Naive B cell (primary cell): Measurements from ENCODE around the gene OTULIN. TPM values are rescaled to one million over a fixed set of nuclear protein-coding genes. Genes with fewer than 3 reads are reported as not detected.
A peak's percentile ranks its signal among the peaks of the same experiment; 100 is the strongest.

Experiments
- ATAC-seq, 2 donors: fragments of 150-1000 bp; cut with Tn5 transposase; 2 replicates each; pipeline ENCODE4 v1.10.0; 2021; ENCODE audit warnings: low read depth in 2 of 2, mild to moderate bottlenecking in 2 of 2, moderate library complexity in 2 of 2
- DNase-seq: peaks from one replicate; pipeline ENCODE4 v3.0.0; 2022
- H3K27ac Mint-ChIP-seq, 6 donors: one replicate each; pipeline ENCODE4 v1.8.0; 2020 to 2022; ENCODE audit warnings: mild to moderate bottlenecking in 6 of 6, mixed read lengths in 6 of 6, moderate library complexity in 5 of 6, inconsistent platforms in 2 of 6
- H3K27me3 Mint-ChIP-seq, 3 donors: one replicate each; pipeline ENCODE4 v1.8.0; 2021 to 2022; ENCODE audit warnings: mixed read lengths in 3 of 3, mild to moderate bottlenecking in 1 of 3
- H3K36me3 Mint-ChIP-seq, 2 donors: one replicate each; pipeline ENCODE4 v1.8.0; 2020 to 2022; ENCODE audit warnings: mixed read lengths in 2 of 2, inconsistent platforms in 1 of 2, mild to moderate bottlenecking in 1 of 2
- H3K4me1 Mint-ChIP-seq, 3 donors: one replicate each; pipeline ENCODE4 v1.8.0; 2020 to 2022; ENCODE audit warnings: mixed read lengths in 3 of 3, inconsistent platforms in 1 of 3, mild to moderate bottlenecking in 1 of 3, moderate library complexity in 1 of 3
- H3K4me3 Mint-ChIP-seq, 8 donors: one replicate each; pipeline ENCODE4 v1.8.0; 2020 to 2022; ENCODE audit warnings: mild to moderate bottlenecking in 8 of 8, mixed read lengths in 8 of 8, moderate library complexity in 8 of 8, inconsistent platforms in 2 of 8
- H3K9me3 Mint-ChIP-seq, 7 donors: one replicate each; pipeline ENCODE4 v1.8.0; 2020 to 2022; ENCODE audit warnings: mixed read lengths in 7 of 7, mild to moderate bottlenecking in 5 of 7, inconsistent platforms in 2 of 7, moderate library complexity in 1 of 7
- polyA plus RNA-seq, 6 donors: library from polyadenylated mRNA; unstranded; fragments of 300-500 nt; fragmentation: Illumina TruSeq; gene quantifications; one replicate each; pipeline ENCODE4 v1.2.3, GENCODE V29; 2021; ENCODE audit warnings: low read depth in 6 of 6

OTULIN gene
- polyA plus RNA-seq, 6 donors from 2014 or later, result 9.4 to 27.8 (median 19.1) TPM

DNA sequence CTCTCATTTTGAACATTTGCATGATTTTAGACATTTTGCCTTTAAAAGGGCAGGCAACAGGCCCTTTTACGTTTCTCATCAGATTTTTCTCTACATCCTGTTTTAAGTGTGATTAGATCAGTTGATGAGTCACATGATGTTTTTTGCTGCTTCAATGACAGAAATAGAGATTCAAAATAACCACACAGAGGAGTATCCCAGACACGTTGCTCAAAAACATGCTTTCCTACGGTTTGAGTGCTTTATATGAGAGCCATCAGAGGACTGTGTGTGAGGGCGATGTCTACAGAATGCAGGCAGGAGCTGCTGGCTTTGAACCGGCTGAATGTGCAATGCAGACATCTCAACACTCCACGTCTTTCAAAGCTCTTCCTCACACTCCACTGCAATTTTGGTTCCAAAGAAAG is 42.1 kb downstream of the OTULIN start:
- H3K27me3 Mint-ChIP-seq, result no peaks in the 10 kb centered on the region
- DNase-seq (peak; percentile 21), ATAC-seq (peak; percentile 37 to 74)
- H3K27ac Mint-ChIP-seq, result peak overlapping the region; percentile 5 to 96 (median 92)
- peaks cover 12 to 28% (median 19%) of the 10 kb centered on the region in 3 donors for H3K4me1 Mint-ChIP-seq
- H3K9me3 Mint-ChIP-seq, result no peaks in the 10 kb centered on the region
- H3K4me3 Mint-ChIP-seq, result peak overlapping the region in 3 of 8 donors; percentile 23 to 65 (median 37)
- H3K36me3 Mint-ChIP-seq, result peaks cover 16 to 24% of the 10 kb centered on the region in 2 donors

DNA sequence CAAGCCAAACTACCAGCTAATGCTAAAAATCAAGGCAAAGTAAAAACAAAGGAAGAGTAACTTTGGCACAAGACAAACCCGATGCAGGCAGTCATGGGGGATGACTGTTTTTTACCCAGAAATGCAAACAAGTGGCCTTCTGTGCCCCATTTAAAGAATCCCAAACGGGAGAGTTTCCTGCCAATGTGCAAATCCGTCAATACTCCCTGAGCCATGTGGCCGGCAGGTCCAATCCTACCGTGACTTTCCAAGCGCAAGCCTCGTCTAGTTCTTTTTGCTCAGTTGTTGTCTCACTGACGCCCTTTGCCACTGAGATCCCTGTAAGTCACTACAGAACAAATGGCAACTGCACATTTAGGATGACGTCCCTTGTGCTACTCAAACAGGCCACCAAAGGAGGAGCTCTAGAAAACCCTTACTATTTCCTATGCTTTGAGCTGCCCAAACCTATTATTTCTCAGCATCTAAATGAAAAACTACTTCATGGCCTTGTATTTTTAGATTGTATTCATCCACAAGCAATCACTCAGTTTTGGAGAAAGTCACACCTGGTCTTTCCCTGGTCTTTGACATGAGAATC is 43.4 kb downstream of the OTULIN start:
- H3K27me3 Mint-ChIP-seq, result no peaks in the 10 kb centered on the region
- H3K27ac Mint-ChIP-seq, result peak overlapping the region in 5 of 6 donors; percentile 29 to 96 (median 55)
- no peak overlapping the region for H3K4me3 Mint-ChIP-seq
- H3K4me1 Mint-ChIP-seq, result peaks cover 14 to 33% (median 16%) of the 10 kb centered on the region in 3 donors
- H3K36me3 Mint-ChIP-seq, result peaks cover 23 to 30% of the 10 kb centered on the region in 2 donors
- no peaks in the 10 kb centered on the region for H3K9me3 Mint-ChIP-seq
- DNase-seq, result no peak
- no peak for ATAC-seq

DNA sequence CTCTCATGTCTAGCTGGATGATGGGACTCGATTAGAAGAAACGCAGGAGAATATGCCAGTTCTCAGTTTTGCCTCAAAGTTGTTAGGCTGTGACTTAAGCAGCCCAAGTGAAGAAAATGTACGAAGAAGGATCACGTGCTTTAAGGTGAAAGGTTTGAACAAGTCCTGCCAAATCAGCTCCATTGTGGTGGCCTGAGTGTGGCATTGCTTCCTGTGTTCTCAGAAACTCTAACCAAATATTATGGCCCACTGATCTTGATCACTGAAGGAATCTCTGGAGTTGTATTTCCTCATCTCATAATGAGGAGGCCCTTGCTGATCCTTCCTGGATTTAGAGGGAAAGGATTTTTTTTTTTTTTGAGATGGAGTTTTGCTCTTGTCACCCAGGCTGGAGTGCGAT is 44.0 kb downstream of the OTULIN start:
- Mint-ChIP-seq H3K36me3 (peaks cover 24 to 30% of the 10 kb centered on the region in 2 donors), H3K9me3 (no peaks in the 10 kb centered on the region), H3K4me3 (no peak overlapping the region), H3K27me3 (no peaks in the 10 kb centered on the region), H3K4me1 (peaks cover 12 to 33% (median 14%) of the 10 kb centered on the region in 3 donors), H3K27ac (peak overlapping the region in 4 of 6 donors; percentile 15 to 55 (median 40))
- DNase-seq, result no peak
- no peak for ATAC-seq

- Mint-ChIP-seq H3K4me1 (peaks cover 11 to 30% (median 14%) of the 10 kb centered on the region in 3 donors), H3K27ac (peak overlapping the region in 5 of 6 donors; percentile 18 to 76 (median 47)), H3K36me3 (peaks cover 30 to 31% of the 10 kb centered on the region in 2 donors), H3K27me3 (no peaks in the 10 kb centered on the region), H3K4me3 (no peak overlapping the region), H3K9me3 (no peaks in the 10 kb centered on the region)
- no peak for DNase-seq
- ATAC-seq, result no peak
Measured at GRCh38 chr5:14710313-14710994, 45.9 kb downstream of the OTULIN start.

DNA sequence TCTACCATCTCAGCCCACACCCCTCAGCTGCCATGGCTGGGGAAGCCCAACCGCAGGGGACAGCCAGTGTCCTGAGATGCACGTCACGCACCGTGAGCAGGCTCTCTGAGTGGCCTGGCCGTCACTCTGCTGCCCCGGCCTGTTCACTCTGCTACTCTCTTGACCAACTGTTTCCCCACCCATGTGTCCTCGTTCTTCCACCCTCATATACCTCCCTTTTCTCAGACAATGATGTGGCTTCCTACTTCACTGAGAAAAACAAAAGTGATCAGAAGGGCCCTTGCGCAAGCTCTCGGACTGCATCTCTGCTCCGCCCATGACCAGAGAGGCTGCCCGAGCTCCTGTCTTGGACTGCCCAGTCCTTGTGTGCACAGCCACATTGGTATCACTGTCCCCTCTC is 47.6 kb downstream of the OTULIN start:
- Mint-ChIP-seq H3K4me3 (no peak overlapping the region), H3K9me3 (no peaks in the 10 kb centered on the region), H3K27ac (peak overlapping the region in 5 of 6 donors; percentile 9 to 88 (median 31)), H3K27me3 (no peaks in the 10 kb centered on the region), H3K4me1 (peaks cover 0 to 13% (median 11%) of the 10 kb centered on the region in 3 donors), H3K36me3 (peaks cover 28% of the 10 kb centered on the region in 2 donors)
- DNase-seq (no peak), ATAC-seq (no peak)

DNA sequence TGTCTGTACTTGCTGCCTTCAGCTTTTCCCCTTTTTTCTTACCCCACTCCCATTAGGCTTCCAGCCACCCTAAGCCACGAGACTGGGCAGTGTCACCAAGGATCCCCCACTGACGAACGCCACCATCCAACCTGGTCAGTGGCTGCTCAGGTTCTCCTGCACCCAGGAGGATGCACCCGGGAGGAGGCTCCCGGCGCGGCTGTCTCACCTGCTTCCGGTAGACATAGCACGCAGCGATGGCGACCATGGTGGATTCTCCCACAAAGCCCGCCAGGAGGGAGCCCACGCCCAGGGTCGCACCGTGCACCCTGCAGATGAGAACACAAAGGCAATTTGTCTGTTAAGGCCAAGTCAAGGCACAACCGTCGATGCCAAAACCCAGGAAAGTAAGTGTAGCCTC is 48.1 kb downstream of the OTULIN start:
- Mint-ChIP-seq H3K4me3 (no peak overlapping the region), H3K9me3 (no peaks in the 10 kb centered on the region), H3K27me3 (no peaks in the 10 kb centered on the region), H3K4me1 (peaks cover 0 to 11% (median 11%) of the 10 kb centered on the region in 3 donors), H3K27ac (peak overlapping the region in 2 of 6 donors; percentile 9 to 20), H3K36me3 (peaks cover 27 to 33% of the 10 kb centered on the region in 2 donors)
- no peak for ATAC-seq
- no peak for DNase-seq

- H3K27ac Mint-ChIP-seq, result peak overlapping the region in 2 of 6 donors; percentile 31 to 62
- peaks cover 0 to 13% (median 7%) of the 10 kb centered on the region in 3 donors for H3K4me1 Mint-ChIP-seq
- DNase-seq, result no peak
- H3K36me3 Mint-ChIP-seq, result peaks cover 27 to 33% of the 10 kb centered on the region in 2 donors
- no peak for ATAC-seq
- H3K4me3 Mint-ChIP-seq, result no peak overlapping the region
- H3K27me3 Mint-ChIP-seq, result no peaks in the 10 kb centered on the region
- no peaks in the 10 kb centered on the region for H3K9me3 Mint-ChIP-seq
Measured at GRCh38 chr5:14713476-14714390, 49.2 kb downstream of the OTULIN start.

GRCh38 chr5:14714706-14715105 is 50.2 kb downstream of the OTULIN start:
- peaks cover 0 to 15% (median 8%) of the 10 kb centered on the region in 3 donors for H3K4me1 Mint-ChIP-seq
- H3K4me3 Mint-ChIP-seq, result no peak overlapping the region
- H3K36me3 Mint-ChIP-seq, result peaks cover 27 to 33% of the 10 kb centered on the region in 2 donors
- H3K27ac Mint-ChIP-seq, result peak overlapping the region in 2 of 6 donors; percentile 81 to 86
- no peaks in the 10 kb centered on the region for H3K27me3 Mint-ChIP-seq
- no peak for ATAC-seq
- no peaks in the 10 kb centered on the region for H3K9me3 Mint-ChIP-seq
- no peak for DNase-seq

DNA sequence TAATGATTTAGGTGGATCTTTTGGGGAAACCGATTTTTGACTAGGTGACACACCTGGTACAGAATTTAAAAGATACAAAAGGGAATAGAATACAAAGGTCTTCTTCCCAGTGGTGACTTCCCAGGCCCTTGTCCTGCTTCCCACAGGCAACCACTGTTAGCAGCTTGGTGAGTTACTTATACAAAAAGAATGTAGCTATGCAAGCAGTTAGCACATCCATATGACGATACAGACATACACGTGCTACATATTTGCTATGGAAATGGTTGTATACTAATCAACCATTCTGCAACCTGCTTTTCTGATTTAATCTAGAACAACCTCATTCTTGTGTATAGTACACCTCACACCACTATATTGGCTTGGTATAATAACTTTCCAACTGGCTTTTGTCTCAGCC is 51.0 kb downstream of the OTULIN start:
- Mint-ChIP-seq H3K9me3 (no peaks in the 10 kb centered on the region), H3K27ac (peak overlapping the region in 2 of 6 donors; percentile 19 to 47), H3K27me3 (no peaks in the 10 kb centered on the region), H3K36me3 (peaks cover 20 to 29% of the 10 kb centered on the region in 2 donors), H3K4me1 (peaks cover 0 to 15% (median 8%) of the 10 kb centered on the region in 3 donors), H3K4me3 (no peak overlapping the region)
- ATAC-seq (no peak), DNase-seq (no peak)

- Mint-ChIP-seq H3K4me1 (peaks cover 0 to 10% (median 5%) of the 10 kb centered on the region in 3 donors), H3K27me3 (no peaks in the 10 kb centered on the region), H3K4me3 (no peak overlapping the region), H3K9me3 (no peaks in the 10 kb centered on the region), H3K36me3 (peaks cover 8 to 18% of the 10 kb centered on the region in 2 donors), H3K27ac (peak overlapping the region in 4 of 6 donors; percentile 14 to 68 (median 26))
- DNase-seq, result no peak
- no peak for ATAC-seq
Measured at GRCh38 chr5:14716755-14717752, 52.5 kb downstream of the OTULIN start.

DNA sequence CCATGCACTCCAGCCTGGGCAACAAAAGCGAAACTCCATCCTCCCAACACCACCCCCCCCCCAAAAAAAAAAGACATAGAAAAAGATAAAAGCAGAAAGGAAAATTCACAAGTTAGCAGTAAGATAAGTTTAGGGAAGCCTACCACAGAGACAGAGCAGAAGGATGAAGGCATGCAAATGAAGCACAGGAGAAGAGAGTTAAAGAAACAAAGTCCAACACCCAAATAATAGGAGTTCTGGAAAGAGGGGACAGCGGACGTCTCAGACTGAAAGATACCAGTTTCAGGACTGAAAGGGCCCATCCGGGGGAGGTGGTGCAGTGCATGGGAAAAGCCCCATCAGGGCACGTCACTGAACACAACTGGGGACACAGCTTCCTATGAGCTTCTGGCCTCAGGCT is 54.3 kb downstream of the OTULIN start:
- ATAC-seq, result no peak
- Mint-ChIP-seq H3K27ac (peak overlapping the region in 4 of 6 donors; percentile 7 to 90 (median 60)), H3K4me3 (peak overlapping the region in 1 of 8 donors; percentile 5), H3K4me1 (peaks cover 0 to 7% (median 2%) of the 10 kb centered on the region in 3 donors), H3K36me3 (peaks cover 7 to 12% of the 10 kb centered on the region in 2 donors), H3K27me3 (no peaks in the 10 kb centered on the region), H3K9me3 (no peaks in the 10 kb centered on the region)
- no peak for DNase-seq

GRCh38 chr5:14720236-14720923 is 55.9 kb downstream of the OTULIN start:
- Mint-ChIP-seq H3K27ac (no peak overlapping the region), H3K36me3 (peaks cover 7 to 8% of the 10 kb centered on the region in 2 donors), H3K9me3 (no peaks in the 10 kb centered on the region), H3K4me1 (peaks cover 0 to 9% (median 7%) of the 10 kb centered on the region in 3 donors), H3K27me3 (no peaks in the 10 kb centered on the region), H3K4me3 (no peak overlapping the region)
- ATAC-seq, result no peak
- no peak for DNase-seq
